ENCODE data around the gene TMPRSS6.

Gene TMPRSS6

GRCh38 chr22:37146507-37147180, 37.1 kb upstream of the TMPRSS6 start:
- TF ChIP-seq YY1 (IDR thresholded peaks at IDR 0.05; ENCODE audit: insufficient read depth, insufficient read length) (no peak), ZNF274 (IDR thresholded peaks at IDR 0.05; ENCODE audit: low read depth, low read length) (no peak), SUZ12 (IDR thresholded peaks at IDR 0.05; ENCODE audit: extremely low read depth, insufficient read depth, insufficient read length) (no peak)
- no peaks in the 10 kb centered on the region for H3K9me3 ChIP-seq (ENCODE audit: insufficient read depth, low read length)
- H3K4me3 ChIP-seq (ENCODE audit: insufficient read length, low read depth), result no peak overlapping the region
- no peak overlapping the region for H3K9ac ChIP-seq (ENCODE audit: insufficient read length, low read depth)
- no peaks in the 10 kb centered on the region for H3K36me3 ChIP-seq (ENCODE audit: insufficient read depth, insufficient read length, low read length)
- DNase-seq (ENCODE audit: low read depth, low spot score), result no peak
- H3K27me3 ChIP-seq (ENCODE audit: insufficient read depth, insufficient read length), result no peaks in the 10 kb centered on the region
- peaks cover 14% of the 10 kb centered on the region for H3K4me1 ChIP-seq (ENCODE audit: insufficient read depth, insufficient read length)

DNA sequence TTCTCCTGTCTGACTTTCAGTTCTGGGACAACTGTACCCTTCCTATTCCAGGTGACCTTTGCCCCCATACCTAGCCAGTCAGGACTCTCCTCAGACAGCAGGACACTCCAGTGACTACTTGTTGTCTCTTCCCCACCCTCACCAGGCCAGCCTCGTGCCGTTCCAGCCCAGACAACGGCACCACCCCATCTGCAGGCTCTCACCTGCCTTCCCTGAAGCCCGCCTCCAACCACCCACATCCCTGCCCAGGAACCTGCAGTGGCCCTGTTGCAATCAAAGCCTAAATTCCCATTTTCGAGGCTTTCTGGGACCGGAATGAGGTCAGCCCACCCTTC, 36.5 kb upstream of the TMPRSS6 start:
- Histone ChIP-seq H3K27me3 (ENCODE audit: insufficient read depth, insufficient read length) (no peaks in the 10 kb centered on the region), H3K4me1 (ENCODE audit: insufficient read depth, insufficient read length) (peaks cover 14% of the 10 kb centered on the region), H3K4me3 (ENCODE audit: insufficient read length, low read depth) (no peak overlapping the region), H3K9ac (ENCODE audit: insufficient read length, low read depth) (no peak overlapping the region), H3K36me3 (ENCODE audit: insufficient read depth, insufficient read length, low read length) (peaks cover under 1% of the 10 kb centered on the region), H3K9me3 (ENCODE audit: insufficient read depth, low read length) (no peaks in the 10 kb centered on the region)
- TF ChIP-seq ZNF274 (IDR thresholded peaks at IDR 0.05; ENCODE audit: low read depth, low read length), result no peak
- TF ChIP-seq YY1 (IDR thresholded peaks at IDR 0.05; ENCODE audit: insufficient read depth, insufficient read length), result no peak
- no peak for TF ChIP-seq SUZ12 (IDR thresholded peaks at IDR 0.05; ENCODE audit: extremely low read depth, insufficient read depth, insufficient read length)
- DNase-seq (ENCODE audit: low read depth, low spot score), result no peak

GRCh38 chr22:37145180-37146050, 35.9 kb upstream of the TMPRSS6 start:
- H3K9ac ChIP-seq (ENCODE audit: insufficient read length, low read depth), result no peak overlapping the region
- TF ChIP-seq ZNF274 (IDR thresholded peaks at IDR 0.05; ENCODE audit: low read depth, low read length) (no peak), YY1 (IDR thresholded peaks at IDR 0.05; ENCODE audit: insufficient read depth, insufficient read length) (no peak), SUZ12 (IDR thresholded peaks at IDR 0.05; ENCODE audit: extremely low read depth, insufficient read depth, insufficient read length) (no peak)
- no peak for DNase-seq (ENCODE audit: low read depth, low spot score)
- peaks cover 2% of the 10 kb centered on the region for H3K36me3 ChIP-seq (ENCODE audit: insufficient read depth, insufficient read length, low read length)
- H3K4me3 ChIP-seq (ENCODE audit: insufficient read length, low read depth), result no peak overlapping the region
- H3K27me3 ChIP-seq (ENCODE audit: insufficient read depth, insufficient read length), result no peaks in the 10 kb centered on the region
- H3K4me1 ChIP-seq (ENCODE audit: insufficient read depth, insufficient read length), result peaks cover 14% of the 10 kb centered on the region
- no peaks in the 10 kb centered on the region for H3K9me3 ChIP-seq (ENCODE audit: insufficient read depth, low read length)

DNA sequence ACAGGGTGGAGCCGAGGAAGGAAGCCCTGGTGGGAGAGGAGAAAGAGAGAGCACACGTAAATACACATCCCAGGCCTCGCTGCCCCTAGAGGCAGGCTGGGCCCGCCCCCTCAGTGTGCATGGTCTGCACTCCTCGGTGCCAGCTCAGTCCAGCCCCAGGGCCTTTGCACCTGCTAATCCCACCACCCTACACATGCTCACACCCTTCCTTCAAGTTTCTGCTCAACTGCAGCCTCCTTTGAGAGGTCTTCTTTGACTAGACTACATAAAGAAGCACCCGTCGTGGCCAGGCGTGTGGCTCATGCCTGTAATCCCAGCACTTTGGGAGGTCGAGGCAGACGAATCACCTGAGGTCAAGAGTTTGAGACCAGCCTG, 34.7 kb upstream of the TMPRSS6 start:
- no peak for DNase-seq (ENCODE audit: low read depth, low spot score)
- Histone ChIP-seq H3K9ac (ENCODE audit: insufficient read length, low read depth) (no peak overlapping the region), H3K4me1 (ENCODE audit: insufficient read depth, insufficient read length) (peaks cover 12% of the 10 kb centered on the region), H3K27me3 (ENCODE audit: insufficient read depth, insufficient read length) (no peaks in the 10 kb centered on the region), H3K9me3 (ENCODE audit: insufficient read depth, low read length) (no peaks in the 10 kb centered on the region), H3K4me3 (ENCODE audit: insufficient read length, low read depth) (no peak overlapping the region), H3K36me3 (ENCODE audit: insufficient read depth, insufficient read length, low read length) (peaks cover 2% of the 10 kb centered on the region)
- no peak for TF ChIP-seq SUZ12 (IDR thresholded peaks at IDR 0.05; ENCODE audit: extremely low read depth, insufficient read depth, insufficient read length)
- TF ChIP-seq YY1 (IDR thresholded peaks at IDR 0.05; ENCODE audit: insufficient read depth, insufficient read length), result no peak
- no peak for TF ChIP-seq ZNF274 (IDR thresholded peaks at IDR 0.05; ENCODE audit: low read depth, low read length)

DNA sequence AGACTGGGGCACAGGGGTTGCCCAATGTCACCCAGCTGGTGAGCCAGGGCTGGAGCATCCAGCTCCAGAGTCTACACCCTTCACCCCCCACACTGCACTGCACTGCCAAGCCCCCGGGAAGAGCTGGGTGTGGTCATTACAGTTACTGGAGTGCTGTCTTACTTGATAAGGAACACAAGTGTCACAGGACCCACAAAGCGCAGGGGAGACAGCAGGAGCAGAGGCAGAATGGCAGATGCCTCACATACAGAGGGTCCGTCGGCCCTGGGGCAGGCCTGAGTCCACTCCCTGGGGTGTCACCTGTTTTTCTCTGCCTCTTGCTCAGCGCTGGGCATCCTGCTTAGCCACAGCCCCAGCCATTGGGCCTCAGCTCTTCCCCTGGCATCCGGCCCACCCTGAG, 32.5 kb upstream of the TMPRSS6 start:
- Histone ChIP-seq H3K36me3 (ENCODE audit: insufficient read depth, insufficient read length, low read length) (peaks cover 2% of the 10 kb centered on the region), H3K9me3 (ENCODE audit: insufficient read depth, low read length) (no peaks in the 10 kb centered on the region), H3K27me3 (ENCODE audit: insufficient read depth, insufficient read length) (no peaks in the 10 kb centered on the region), H3K9ac (ENCODE audit: insufficient read length, low read depth) (no peak overlapping the region), H3K4me1 (ENCODE audit: insufficient read depth, insufficient read length) (peaks cover 9% of the 10 kb centered on the region), H3K4me3 (ENCODE audit: insufficient read length, low read depth) (no peak overlapping the region)
- no peak for DNase-seq (ENCODE audit: low read depth, low spot score)
- TF ChIP-seq YY1 (IDR thresholded peaks at IDR 0.05; ENCODE audit: insufficient read depth, insufficient read length) (no peak), ZNF274 (IDR thresholded peaks at IDR 0.05; ENCODE audit: low read depth, low read length) (no peak), SUZ12 (IDR thresholded peaks at IDR 0.05; ENCODE audit: extremely low read depth, insufficient read depth, insufficient read length) (no peak)

DNA sequence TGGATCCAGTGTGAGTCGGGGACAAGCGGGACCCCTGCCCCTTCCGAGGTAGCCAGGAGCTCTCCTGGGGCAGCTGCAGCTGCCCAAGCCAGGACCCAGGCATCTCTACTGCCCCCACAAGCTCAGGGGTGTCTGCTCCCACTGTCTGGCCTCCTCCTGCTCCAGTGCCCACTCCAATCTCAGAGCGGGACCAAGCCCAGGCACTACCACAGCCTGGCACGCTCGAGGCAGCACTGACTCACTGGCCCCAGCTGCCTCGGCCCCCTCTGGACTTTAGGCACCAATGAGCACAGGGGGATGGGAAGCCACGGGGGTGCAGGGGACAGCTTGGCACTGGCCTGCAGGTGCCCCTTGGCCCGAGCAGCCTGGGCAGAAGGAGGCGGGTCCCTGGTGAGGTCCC, 32.0 kb upstream of the TMPRSS6 start:
- no peaks in the 10 kb centered on the region for H3K9me3 ChIP-seq (ENCODE audit: insufficient read depth, low read length)
- H3K4me1 ChIP-seq (ENCODE audit: insufficient read depth, insufficient read length), result peaks cover 6% of the 10 kb centered on the region
- no peak for TF ChIP-seq ZNF274 (IDR thresholded peaks at IDR 0.05; ENCODE audit: low read depth, low read length)
- TF ChIP-seq YY1 (IDR thresholded peaks at IDR 0.05; ENCODE audit: insufficient read depth, insufficient read length), result no peak
- no peak for TF ChIP-seq SUZ12 (IDR thresholded peaks at IDR 0.05; ENCODE audit: extremely low read depth, insufficient read depth, insufficient read length)
- no peak for DNase-seq (ENCODE audit: low read depth, low spot score)
- no peak overlapping the region for H3K4me3 ChIP-seq (ENCODE audit: insufficient read length, low read depth)
- peaks cover 2% of the 10 kb centered on the region for H3K36me3 ChIP-seq (ENCODE audit: insufficient read depth, insufficient read length, low read length)
- no peaks in the 10 kb centered on the region for H3K27me3 ChIP-seq (ENCODE audit: insufficient read depth, insufficient read length)
- H3K9ac ChIP-seq (ENCODE audit: insufficient read length, low read depth), result no peak overlapping the region

- no peak for TF ChIP-seq YY1 (IDR thresholded peaks at IDR 0.05; ENCODE audit: insufficient read depth, insufficient read length)
- TF ChIP-seq ZNF274 (IDR thresholded peaks at IDR 0.05; ENCODE audit: low read depth, low read length), result no peak
- no peak for DNase-seq (ENCODE audit: low read depth, low spot score)
Measured at GRCh38 chr22:37140686-37141323, 31.3 kb upstream of the TMPRSS6 start.

More at GRCh38 chr22:37140686-37141323, 31.3 kb upstream of the TMPRSS6 start:
- Histone ChIP-seq H3K9me3 (ENCODE audit: insufficient read depth, low read length) (no peaks in the 10 kb centered on the region), H3K36me3 (ENCODE audit: insufficient read depth, insufficient read length, low read length) (peaks cover 2% of the 10 kb centered on the region), H3K4me3 (ENCODE audit: insufficient read length, low read depth) (no peak overlapping the region), H3K4me1 (ENCODE audit: insufficient read depth, insufficient read length) (peaks cover 8% of the 10 kb centered on the region), H3K27me3 (ENCODE audit: insufficient read depth, insufficient read length) (no peaks in the 10 kb centered on the region), H3K9ac (ENCODE audit: insufficient read length, low read depth) (no peak overlapping the region)

All from NT2/D1 (cell line).